ENCODE measurements around the gene PIGP. TPM values are rescaled to one million over a fixed set of nuclear protein-coding genes. Genes with fewer than 3 reads are reported as not detected.
A peak's percentile ranks its signal among the peaks of the same experiment; 100 is the strongest.

PIGP gene
- total RNA-seq, 1 donor from 2014 or later = 16.1 TPM

GRCh38 chr21:37093977-37094376, 21.1 kb upstream of the PIGP start:
- no peaks in the 10 kb centered on the region for H3K4me1 Mint-ChIP-seq
- no peak for DNase-seq (ENCODE audit: low read depth, low spot score)
- H3K36me3 Mint-ChIP-seq (ENCODE audit: low read depth) = peaks cover 11% of the 10 kb centered on the region
- no peak for TF ChIP-seq CTCF (conservative IDR thresholded peaks at IDR 0.05)
- H3K27me3 Mint-ChIP-seq (ENCODE audit: low read depth) = no peaks in the 10 kb centered on the region
- no peaks in the 10 kb centered on the region for H3K9me3 Mint-ChIP-seq
- no peak overlapping the region for H3K27ac Mint-ChIP-seq (ENCODE audit: unreplicated experiment)
- H3K4me3 Mint-ChIP-seq = no peak overlapping the region

GRCh38 chr21:37088186-37088735, 15.4 kb upstream of the PIGP start:
- DNase-seq (ENCODE audit: low read depth, low spot score) = no peak
- no peak for TF ChIP-seq CTCF (conservative IDR thresholded peaks at IDR 0.05)
- H3K9me3 Mint-ChIP-seq = no peaks in the 10 kb centered on the region
- H3K36me3 Mint-ChIP-seq (ENCODE audit: low read depth) = peaks cover 7% of the 10 kb centered on the region
- H3K27ac Mint-ChIP-seq (ENCODE audit: unreplicated experiment) = no peak overlapping the region
- H3K4me3 Mint-ChIP-seq = no peak overlapping the region
- no peaks in the 10 kb centered on the region for H3K27me3 Mint-ChIP-seq (ENCODE audit: low read depth)
- H3K4me1 Mint-ChIP-seq = peaks cover 1% of the 10 kb centered on the region

GRCh38 chr21:37087188-37087587, 14.3 kb upstream of the PIGP start:
- Mint-ChIP-seq H3K36me3 (ENCODE audit: low read depth) (peaks cover 5% of the 10 kb centered on the region), H3K9me3 (no peaks in the 10 kb centered on the region), H3K4me1 (peaks cover 6% of the 10 kb centered on the region), H3K27me3 (ENCODE audit: low read depth) (no peaks in the 10 kb centered on the region), H3K4me3 (no peak overlapping the region), H3K27ac (ENCODE audit: unreplicated experiment) (no peak overlapping the region)
- DNase-seq (ENCODE audit: low read depth, low spot score) = no peak
- TF ChIP-seq CTCF (conservative IDR thresholded peaks at IDR 0.05) = peak; percentile 55

- no peak overlapping the region for H3K4me3 Mint-ChIP-seq
- peaks cover 5% of the 10 kb centered on the region for H3K36me3 Mint-ChIP-seq (ENCODE audit: low read depth)
- no peak for TF ChIP-seq CTCF (conservative IDR thresholded peaks at IDR 0.05)
- peaks cover 6% of the 10 kb centered on the region for H3K4me1 Mint-ChIP-seq
- no peak overlapping the region for H3K27ac Mint-ChIP-seq (ENCODE audit: unreplicated experiment)
- no peak for DNase-seq (ENCODE audit: low read depth, low spot score)
- no peaks in the 10 kb centered on the region for H3K27me3 Mint-ChIP-seq (ENCODE audit: low read depth)
- H3K9me3 Mint-ChIP-seq = no peaks in the 10 kb centered on the region
Observed at GRCh38 chr21:37085726-37086125, 12.9 kb upstream of the PIGP start.

- no peak overlapping the region for H3K27ac Mint-ChIP-seq (ENCODE audit: unreplicated experiment)
- H3K4me3 Mint-ChIP-seq = no peak overlapping the region
- peaks cover 12% of the 10 kb centered on the region for H3K4me1 Mint-ChIP-seq
- no peaks in the 10 kb centered on the region for H3K27me3 Mint-ChIP-seq (ENCODE audit: low read depth)
- peaks cover 9% of the 10 kb centered on the region for H3K36me3 Mint-ChIP-seq (ENCODE audit: low read depth)
- H3K9me3 Mint-ChIP-seq = peaks cover 4% of the 10 kb centered on the region
- TF ChIP-seq CTCF (conservative IDR thresholded peaks at IDR 0.05) = no peak
- no peak for DNase-seq (ENCODE audit: low read depth, low spot score)
Observed at GRCh38 chr21:37082856-37083528, 10.1 kb upstream of the PIGP start.
